Stimulated activated CD8-positive, alpha-beta memory T cell treated with anti-CD3 and anti-CD28 coated beads, Interleukin-15, amount 100 ng/mL, for 48 hours (primary cell): ENCODE results near the gene HDAC9.

Experiments
- DNase-seq, 2 donors: peaks; one replicate each; pipeline ENCODE4 v3.0.0-alpha.2; 2020; ENCODE audit warnings: low read depth in 2 of 2

The HDAC9 gene

DNA sequence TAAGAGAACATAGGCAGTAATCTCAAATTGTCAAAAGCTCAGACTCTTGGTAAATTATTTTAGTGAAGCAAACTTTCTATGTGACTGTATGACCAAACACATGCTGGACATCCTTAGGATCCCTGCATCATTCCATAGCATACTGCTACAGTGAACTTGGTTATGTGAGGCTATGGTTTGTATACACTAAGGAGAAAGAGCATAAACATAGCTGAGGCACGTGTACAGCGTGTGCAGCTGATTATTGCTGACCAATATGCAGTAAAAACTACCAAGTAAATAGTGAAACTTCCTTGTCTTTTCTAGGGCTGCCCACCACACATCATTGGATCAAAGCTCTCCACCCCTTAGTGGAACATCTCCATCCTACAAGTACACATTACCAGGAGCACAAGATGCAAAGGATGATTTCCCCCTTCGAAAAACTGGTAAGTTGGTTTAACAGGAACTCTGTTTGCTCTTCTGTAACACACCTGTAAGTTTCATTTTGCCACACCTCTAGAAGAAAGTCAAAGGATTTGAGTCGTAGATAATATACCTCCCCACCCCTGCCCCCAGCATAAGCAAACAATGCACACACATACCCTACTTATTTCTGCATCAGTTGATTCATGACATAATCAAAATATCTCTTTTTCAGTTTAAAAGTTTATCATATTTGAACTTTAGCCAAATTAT, 98.2 kb downstream of the HDAC9 start:
- no peak for DNase-seq

DNA sequence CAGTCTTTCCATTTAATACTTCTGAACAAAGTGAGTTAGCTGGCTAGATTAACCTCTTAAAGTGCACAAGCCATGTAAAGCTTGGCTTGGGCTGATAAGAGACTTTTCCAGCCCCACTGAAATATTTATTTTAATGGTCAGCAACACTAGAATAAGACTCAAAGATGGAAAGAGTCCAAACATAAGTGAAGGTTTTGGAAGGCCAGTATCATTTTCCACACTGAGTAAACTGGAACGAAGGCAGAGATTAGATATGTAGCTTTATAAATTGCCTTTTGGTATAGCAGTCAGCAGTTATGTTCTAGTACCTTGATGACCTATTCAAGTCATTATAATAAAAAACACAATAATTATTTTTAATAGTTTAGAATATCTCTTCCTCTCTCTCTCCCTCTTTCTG, 102.2 kb downstream of the HDAC9 start:
- DNase-seq: no peak

GRCh38 chr7:18607025-18607424, 111.5 kb downstream of the HDAC9 start:
- no peak for DNase-seq

- no peak for DNase-seq
Observed at GRCh38 chr7:18610331-18610948, 114.9 kb downstream of the HDAC9 start.

DNA sequence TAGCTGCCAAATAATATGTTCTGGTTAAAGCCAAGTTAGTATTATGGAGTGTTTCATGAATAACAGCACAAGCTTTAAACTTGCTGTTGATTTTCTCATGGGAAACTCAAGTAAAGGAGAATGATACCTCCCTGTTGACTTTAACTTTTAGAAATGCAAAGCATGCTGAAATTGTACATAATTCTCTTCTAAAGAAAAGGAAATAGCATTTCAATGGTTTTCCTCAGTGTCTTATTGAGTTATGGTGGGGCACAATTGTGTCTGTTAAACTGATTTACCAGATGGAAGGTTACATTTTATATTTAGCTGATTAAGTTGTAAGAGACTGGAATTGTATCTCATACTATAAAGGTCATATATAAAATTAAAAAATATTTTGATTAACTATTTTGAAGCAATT, 119.3 kb downstream of the HDAC9 start:
- no peak for DNase-seq

DNA sequence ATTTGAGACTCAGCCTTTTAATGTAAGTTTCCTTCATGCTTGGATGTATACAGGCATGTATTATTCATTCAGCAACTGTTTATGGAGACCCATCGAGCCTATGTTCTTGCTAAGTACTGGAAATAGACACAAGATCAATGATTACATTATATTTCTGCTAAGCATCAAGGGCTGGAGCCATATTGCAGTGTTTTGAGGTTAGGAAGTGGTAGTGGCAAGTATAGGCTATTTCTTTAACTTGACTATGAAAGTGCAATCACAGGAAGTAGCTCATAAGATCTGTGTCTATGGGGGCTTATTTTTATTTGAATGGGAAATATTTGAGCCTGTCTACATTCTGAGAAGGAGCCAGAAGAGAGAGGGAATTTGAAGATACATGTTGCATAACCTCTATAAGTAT, 123.8 kb downstream of the HDAC9 start:
- no peak for DNase-seq

DNA sequence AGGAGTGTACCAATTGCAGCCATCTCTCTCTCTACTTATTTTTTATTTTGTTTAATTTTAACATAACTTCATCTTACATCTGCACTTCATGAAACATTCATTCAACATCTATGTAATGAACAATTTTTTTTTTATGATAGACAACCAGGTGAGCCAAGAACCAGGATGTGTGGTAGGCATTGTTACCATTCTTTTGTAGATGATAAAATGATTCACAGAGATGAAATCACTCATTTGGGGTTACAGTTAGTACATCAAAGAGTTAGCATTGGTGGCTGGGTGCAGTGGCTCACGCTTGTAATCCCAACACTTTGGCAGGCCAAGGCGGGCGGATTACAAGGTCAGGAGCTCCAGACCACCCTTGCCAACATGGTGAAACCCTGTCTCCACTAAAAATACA, 127.8 kb downstream of the HDAC9 start:
- DNase-seq: no peak

- DNase-seq: no peak
Observed at GRCh38 chr7:18624459-18624858, 128.9 kb downstream of the HDAC9 start.

DNA sequence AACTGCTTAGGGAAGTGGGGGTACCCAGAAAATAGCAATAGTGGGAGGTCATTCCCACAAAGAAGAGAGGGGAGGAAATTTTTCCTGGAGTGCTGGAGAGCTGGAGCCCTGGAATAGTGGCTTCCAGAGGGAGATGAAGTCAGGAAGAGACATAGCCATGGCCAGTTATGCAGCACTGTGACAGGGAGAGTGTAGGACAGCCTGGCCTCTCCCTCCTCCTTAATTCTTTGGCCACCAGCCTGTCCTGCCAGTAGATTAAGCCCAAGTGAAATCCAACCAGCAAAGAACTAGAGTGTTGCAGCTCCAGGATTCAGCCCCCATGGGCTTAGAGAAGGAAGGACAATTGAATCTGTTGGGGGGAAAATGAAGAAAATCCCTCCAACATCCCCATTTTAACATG, 130.5 kb downstream of the HDAC9 start:
- no peak for DNase-seq

- no peak for DNase-seq
Observed at GRCh38 chr7:18626717-18627116, 131.2 kb downstream of the HDAC9 start.

DNA sequence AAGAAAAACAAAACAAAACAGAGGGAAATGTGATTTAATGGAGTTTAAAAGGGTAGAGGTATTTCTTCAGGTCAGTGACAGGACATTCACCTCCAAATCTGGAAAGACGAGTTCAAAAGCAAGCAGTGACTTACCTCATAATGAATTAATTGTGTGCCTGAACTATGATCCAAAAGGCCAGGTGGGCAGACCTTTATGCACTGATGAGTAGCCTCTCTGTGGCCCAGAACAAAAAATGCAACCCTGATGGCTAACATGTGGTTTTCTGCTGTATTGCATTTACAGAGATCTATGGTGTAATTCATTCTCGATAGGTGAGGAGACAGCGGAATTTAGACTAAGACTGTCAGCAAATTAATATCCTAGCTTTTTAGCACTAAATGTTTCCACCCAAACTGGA, 142.0 kb downstream of the HDAC9 start:
- DNase-seq: no peak

- DNase-seq: no peak
Observed at GRCh38 chr7:18638594-18639452, 143.3 kb downstream of the HDAC9 start.

DNA sequence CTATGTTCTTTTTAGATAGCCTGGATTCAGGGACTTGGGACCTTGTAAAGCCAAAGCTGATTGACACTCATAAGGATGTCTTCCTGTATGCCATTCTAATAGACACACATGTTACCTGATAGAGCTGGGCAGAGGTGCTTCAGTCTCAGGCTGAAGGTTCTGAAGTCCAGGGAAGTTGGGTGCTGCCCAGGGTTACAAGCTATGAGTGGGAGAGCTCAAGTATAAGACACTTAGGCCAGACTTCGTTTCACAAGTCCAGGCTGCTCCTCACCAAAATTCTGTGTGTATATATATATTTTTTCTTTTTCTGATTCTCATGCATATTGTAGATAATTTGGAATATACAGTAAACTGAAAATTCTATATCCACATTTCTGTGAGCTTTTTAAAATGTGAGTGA, 144.2 kb downstream of the HDAC9 start:
- DNase-seq: no peak

- DNase-seq: no peak
Observed at GRCh38 chr7:18644981-18645380, 149.4 kb downstream of the HDAC9 start.

GRCh38 chr7:18647582-18647981, 152.0 kb downstream of the HDAC9 start:
- DNase-seq: no peak

DNA sequence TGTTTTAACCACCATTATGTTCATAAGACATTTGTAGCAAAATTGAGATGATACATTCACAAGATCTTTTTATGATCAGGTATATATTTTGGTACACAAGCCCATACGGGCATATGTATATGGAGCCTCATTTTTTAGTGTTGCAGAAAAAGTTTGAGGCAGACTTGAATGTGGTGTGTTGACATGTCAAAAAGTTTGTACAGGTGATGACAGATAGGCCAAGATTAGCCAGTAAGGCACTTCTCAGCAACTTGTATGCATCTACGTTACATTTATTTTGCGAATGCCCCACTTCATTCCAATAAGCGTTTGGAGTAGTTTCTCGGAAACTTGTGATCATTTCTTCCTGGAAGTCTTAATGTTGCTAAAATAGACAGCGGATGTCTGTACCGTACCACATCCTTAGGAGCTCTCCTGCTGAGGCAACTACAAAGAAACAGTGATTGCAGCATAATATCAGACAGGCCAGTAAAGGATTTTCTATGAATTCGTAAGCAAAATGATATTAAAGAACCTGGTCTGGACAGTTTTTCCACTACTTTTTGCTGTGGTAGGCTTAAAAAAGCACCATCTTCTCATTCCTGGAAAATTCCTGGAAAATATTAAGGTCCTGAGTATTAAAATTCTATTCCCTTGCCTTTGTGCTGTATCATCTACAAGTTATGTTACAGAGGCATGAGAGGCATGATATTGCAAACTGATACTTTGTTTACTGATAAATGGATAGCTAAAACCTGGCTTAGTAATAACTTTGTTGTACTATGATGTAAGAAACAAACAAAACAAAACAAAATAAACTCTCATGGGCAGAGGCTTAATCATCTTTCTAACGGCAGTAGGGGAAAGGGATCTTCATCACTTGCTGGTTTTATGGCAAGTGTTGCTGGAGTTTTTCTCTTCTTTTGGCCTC, 153.6 kb downstream of the HDAC9 start:
- no peak for DNase-seq

GRCh38 chr7:18653381-18654155, 158.0 kb downstream of the HDAC9 start:
- DNase-seq: no peak

DNA sequence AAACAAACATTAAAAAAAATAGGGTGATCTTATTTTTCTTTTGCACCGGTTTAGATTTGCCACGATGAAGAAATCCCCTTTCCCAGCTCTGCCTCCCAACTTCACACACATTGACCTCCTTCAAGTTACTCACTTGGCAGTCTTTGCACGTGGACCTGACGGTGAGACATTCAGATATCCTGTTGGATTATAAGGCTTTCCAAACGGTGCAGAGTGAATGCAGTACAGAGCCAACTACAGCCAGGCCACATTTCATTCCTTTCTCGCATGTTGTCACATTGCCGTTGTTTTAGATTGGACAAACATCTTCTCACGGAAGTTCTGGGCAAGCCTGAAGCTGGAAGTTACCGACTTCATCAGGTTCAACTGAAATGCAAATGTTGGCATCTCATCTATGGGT, 159.2 kb downstream of the HDAC9 start:
- DNase-seq: no peak

GRCh38 chr7:18655506-18655905, 160.0 kb downstream of the HDAC9 start:
- no peak for DNase-seq

- DNase-seq: no peak
Observed at GRCh38 chr7:18655912-18656311, 160.4 kb downstream of the HDAC9 start.

GRCh38 chr7:18656362-18656761, 160.8 kb downstream of the HDAC9 start:
- DNase-seq: no peak
